A172 (cell line): Measurements from ENCODE around the gene DOK5. TPM values are rescaled to one million over a fixed set of nuclear protein-coding genes. Genes with fewer than 3 reads are reported as not detected.
"Not testable (repeated sequence)": the region's sequence is repeated elsewhere in the genome, so short reads cannot be mapped to it uniquely, and the experiment has no call there.

Experiments used
- DNase-seq: peaks from one replicate; pipeline ENCODE4 v3.0.0-alpha.2; 2015; ENCODE audit warnings: low spot score
- total RNA-seq: library from RNA; depleted of rRNA; stranded (reverse); fragments of >200 nt; shearing (Covaris generic); gene quantifications from 2 replicates; pipeline ENCODE4 v1.2.3, GENCODE V29; 2014; rRNA removed

DOK5 gene
- total RNA-seq, result not detected in 2 replicates

- no peak for DNase-seq
Observed at GRCh38 chr20:54475334-54476168, at the start of gene DOK5. TSS of gene DOK5 (plus strand) at chr20:54475593. CDS start at chr20:54475947, 354 bp downstream.

- no peak for DNase-seq
Observed at GRCh38 chr20:54429364-54429763, 46.0 kb upstream of the DOK5 start.

- no peak for DNase-seq
Observed at GRCh38 chr20:54431156-54431944, 44.0 kb upstream of the DOK5 start.

GRCh38 chr20:54432966-54433365 is 42.4 kb upstream of the DOK5 start:
- no peak for DNase-seq

GRCh38 chr20:54433636-54434035 is 41.8 kb upstream of the DOK5 start:
- no peak for DNase-seq

- DNase-seq, result no peak
Observed at GRCh38 chr20:54434196-54434595, 41.2 kb upstream of the DOK5 start.

- no peak for DNase-seq
Observed at GRCh38 chr20:54435015-54435414, 40.4 kb upstream of the DOK5 start.

GRCh38 chr20:54436410-54436809 is 39.0 kb upstream of the DOK5 start:
- not testable (repeated sequence) for DNase-seq

GRCh38 chr20:54438166-54438565 is 37.2 kb upstream of the DOK5 start:
- no peak for DNase-seq

- DNase-seq, result no peak
Observed at GRCh38 chr20:54450207-54450606, 25.2 kb upstream of the DOK5 start.

GRCh38 chr20:54451171-54451570 is 24.2 kb upstream of the DOK5 start:
- no peak for DNase-seq

GRCh38 chr20:54452277-54452676 is 23.1 kb upstream of the DOK5 start:
- DNase-seq, result no peak

GRCh38 chr20:54454982-54455381 is 20.4 kb upstream of the DOK5 start:
- DNase-seq, result no peak

- no peak for DNase-seq
Observed at GRCh38 chr20:54456423-54456822, 19.0 kb upstream of the DOK5 start.

GRCh38 chr20:54456961-54457360 is 18.4 kb upstream of the DOK5 start:
- no peak for DNase-seq

GRCh38 chr20:54458219-54458618 is 17.2 kb upstream of the DOK5 start:
- DNase-seq, result no peak

- no peak for DNase-seq
Observed at GRCh38 chr20:54459279-54459678, 16.1 kb upstream of the DOK5 start.

- DNase-seq, result no peak
Observed at GRCh38 chr20:54464003-54464402, 11.4 kb upstream of the DOK5 start.

- DNase-seq, result no peak
Observed at GRCh38 chr20:54466127-54466526, 9.3 kb upstream of the DOK5 start.

GRCh38 chr20:54467622-54468021 is 7.8 kb upstream of the DOK5 start:
- DNase-seq, result no peak

- no peak for DNase-seq
Observed at GRCh38 chr20:54468082-54468481, 7.3 kb upstream of the DOK5 start.

- DNase-seq, result no peak
Observed at GRCh38 chr20:54469293-54469692, 6.1 kb upstream of the DOK5 start.

- DNase-seq, result no peak
Observed at GRCh38 chr20:54469952-54470351, 5.4 kb upstream of the DOK5 start.
